Right atrium auricular region (tissue), 2 donors: ENCODE measurements around the gene ZCCHC8. TPM values are rescaled to one million over a fixed set of nuclear protein-coding genes. Genes with fewer than 3 reads are reported as not detected.
"Not testable (repeated sequence)": the region's sequence is repeated elsewhere in the genome, so short reads cannot be mapped to it uniquely, and the experiment has no call there.

ENCODE experiments used
- DNase-seq: peaks from one replicate; pipeline ENCODE4 v3.0.0-alpha.2; 2019; ENCODE audit warnings: low spot score
- H3K27ac ChIP-seq, 2 donors: fragments of 200-600 bp; sonication (generic); 1 replicate in 1 of 2; 2 replicates in 1 of 2; pipeline ENCODE4 v1.5.1; 2016 to 2019
- H3K27me3 ChIP-seq, 2 donors: fragments of 200-600 bp; sonication (generic); one replicate each; pipeline versions ENCODE4 v1.5.1 to v1.6.0; 2017 to 2019
- H3K36me3 ChIP-seq: fragments of 200-600 bp; sonication (generic); one replicate; pipeline ENCODE4 v1.5.1; 2016
- H3K4me1 ChIP-seq, 2 donors: fragments of 200-600 bp; sonication (generic); one replicate each; pipeline versions ENCODE4 v1.5.1 to v1.6.0; 2017 to 2019
- H3K4me3 ChIP-seq, 2 donors: fragments of 200-600 bp; sonication (generic); 1 replicate in 1 of 2; 2 replicates in 1 of 2; pipeline ENCODE4 v1.5.1; 2017 to 2019; ENCODE audit warnings: mild to moderate bottlenecking in 1 of 2, moderate library complexity in 1 of 2
- H3K9me3 ChIP-seq, 2 donors: fragments of 200-600 bp; sonication (generic); one replicate each; pipeline ENCODE4 v1.5.1; 2019
- total RNA-seq, 2 donors: library from RNA; depleted of rRNA; stranded (reverse); fragments of >200 nt; gene quantifications; one replicate each; pipeline ENCODE4 v1.1.0, GENCODE V29; 2016
- TF ChIP-seq, protein P1 (sequence below), 2 donors: fragments of 200-600 bp; sonication (generic); IDR thresholded peaks; one replicate each; pipeline ENCODE4 v1.5.1; 2019; ENCODE audit warnings: antibody characterized with exemption in 2 of 2

ZCCHC8 gene
- total RNA-seq, 2 donors from 2014 or later: 7.5 to 9.6 TPM

DNA sequence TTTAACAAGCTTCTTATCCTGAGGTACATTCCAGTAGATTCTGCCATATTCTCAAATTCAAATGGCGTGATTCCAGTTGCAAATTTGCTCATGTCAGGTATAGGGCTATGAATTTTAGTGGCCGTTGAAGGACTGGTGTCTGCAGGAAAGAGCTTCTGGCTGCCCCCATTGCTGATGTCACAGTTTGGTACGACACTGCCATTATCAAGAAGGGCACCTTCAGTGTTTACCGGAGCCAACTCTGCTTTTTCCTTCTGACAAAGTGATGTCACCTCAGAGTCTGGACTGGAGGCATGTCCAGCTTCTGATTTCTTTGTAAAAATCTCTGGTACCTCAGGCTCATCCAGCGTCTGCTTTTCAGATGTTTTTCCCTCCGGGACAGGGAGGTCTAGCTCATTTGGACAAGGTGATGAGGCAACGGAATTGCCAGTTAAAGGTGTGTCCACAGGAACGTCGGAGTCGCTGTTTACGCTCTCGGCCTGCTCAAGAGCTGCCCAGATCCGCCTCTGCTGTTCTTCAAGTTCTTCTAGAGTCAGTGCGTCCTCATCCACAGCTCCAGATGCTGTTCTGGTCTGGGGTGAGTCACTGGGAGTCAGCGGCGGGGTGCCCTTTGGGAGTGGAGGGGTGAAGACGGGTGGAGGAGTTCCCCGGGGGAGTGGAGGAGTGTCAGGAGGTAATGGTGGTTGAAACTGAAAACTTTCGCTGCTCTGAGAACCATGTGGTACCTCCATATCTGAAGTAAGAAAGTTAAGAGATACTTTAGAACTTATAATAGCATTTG, 27.0 kb downstream of the ZCCHC8 start:
- no peak overlapping the region for H3K27ac ChIP-seq
- DNase-seq: peak; percentile 54
- H3K4me1 ChIP-seq: peaks cover 0 to 4% of the 10 kb centered on the region in 2 donors
- TF ChIP-seq, protein P1, sequence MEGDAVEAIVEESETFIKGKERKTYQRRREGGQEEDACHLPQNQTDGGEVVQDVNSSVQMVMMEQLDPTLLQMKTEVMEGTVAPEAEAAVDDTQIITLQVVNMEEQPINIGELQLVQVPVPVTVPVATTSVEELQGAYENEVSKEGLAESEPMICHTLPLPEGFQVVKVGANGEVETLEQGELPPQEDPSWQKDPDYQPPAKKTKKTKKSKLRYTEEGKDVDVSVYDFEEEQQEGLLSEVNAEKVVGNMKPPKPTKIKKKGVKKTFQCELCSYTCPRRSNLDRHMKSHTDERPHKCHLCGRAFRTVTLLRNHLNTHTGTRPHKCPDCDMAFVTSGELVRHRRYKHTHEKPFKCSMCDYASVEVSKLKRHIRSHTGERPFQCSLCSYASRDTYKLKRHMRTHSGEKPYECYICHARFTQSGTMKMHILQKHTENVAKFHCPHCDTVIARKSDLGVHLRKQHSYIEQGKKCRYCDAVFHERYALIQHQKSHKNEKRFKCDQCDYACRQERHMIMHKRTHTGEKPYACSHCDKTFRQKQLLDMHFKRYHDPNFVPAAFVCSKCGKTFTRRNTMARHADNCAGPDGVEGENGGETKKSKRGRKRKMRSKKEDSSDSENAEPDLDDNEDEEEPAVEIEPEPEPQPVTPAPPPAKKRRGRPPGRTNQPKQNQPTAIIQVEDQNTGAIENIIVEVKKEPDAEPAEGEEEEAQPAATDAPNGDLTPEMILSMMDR (IDR thresholded peaks at IDR 0.05): no peak
- H3K36me3 ChIP-seq: peaks cover 56% of the 10 kb centered on the region
- no peak overlapping the region for H3K4me3 ChIP-seq
- H3K27me3 ChIP-seq: no peaks in the 10 kb centered on the region
- no peaks in the 10 kb centered on the region for H3K9me3 ChIP-seq

GRCh38 chr12:122471324-122472226, 29.2 kb downstream of the ZCCHC8 start:
- no peak overlapping the region for H3K4me3 ChIP-seq
- DNase-seq: peak; percentile 13
- TF ChIP-seq, protein P1 (IDR thresholded peaks at IDR 0.05): peak; percentile 62 to 83
- H3K27ac ChIP-seq: peak overlapping the region; percentile 49 to 54
- H3K9me3 ChIP-seq: no peaks in the 10 kb centered on the region
- peaks cover 34% of the 10 kb centered on the region for H3K36me3 ChIP-seq
- no peaks in the 10 kb centered on the region for H3K27me3 ChIP-seq
- H3K4me1 ChIP-seq: peaks cover 0 to 4% of the 10 kb centered on the region in 2 donors

GRCh38 chr12:122470576-122470975, 30.2 kb downstream of the ZCCHC8 start:
- peak; percentile 47 for DNase-seq
- H3K27ac ChIP-seq, H3K4me3 ChIP-seq, H3K4me1 ChIP-seq, H3K9me3 ChIP-seq, H3K27me3 ChIP-seq: not testable (repeated sequence)
- H3K36me3 ChIP-seq: peaks cover 24% of the 10 kb centered on the region

DNA sequence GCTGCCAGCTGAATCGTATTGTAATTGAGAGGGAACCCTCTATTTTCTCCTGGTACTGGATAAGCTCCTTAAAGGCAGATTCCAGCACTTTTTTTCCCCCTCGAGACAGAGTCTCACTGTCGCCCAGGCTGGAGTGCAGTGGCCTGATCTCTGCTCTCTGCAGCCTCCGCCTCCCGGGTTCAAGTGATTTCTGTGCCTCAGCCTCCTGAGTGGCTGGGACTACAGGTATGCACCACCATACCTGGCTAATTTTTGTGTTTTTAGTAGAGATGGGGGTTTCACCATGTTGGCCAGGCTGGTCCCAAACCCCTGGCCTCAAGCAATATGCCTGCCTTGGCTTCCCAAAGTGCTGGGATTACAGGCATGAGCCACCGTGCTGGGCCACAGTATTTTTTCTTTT, 30.9 kb downstream of the ZCCHC8 start:
- H3K27me3 ChIP-seq, H3K4me1 ChIP-seq, H3K4me3 ChIP-seq, H3K27ac ChIP-seq, H3K9me3 ChIP-seq: not testable (repeated sequence)
- H3K36me3 ChIP-seq: peaks cover 19% of the 10 kb centered on the region
- DNase-seq: peak; percentile 28

DNA sequence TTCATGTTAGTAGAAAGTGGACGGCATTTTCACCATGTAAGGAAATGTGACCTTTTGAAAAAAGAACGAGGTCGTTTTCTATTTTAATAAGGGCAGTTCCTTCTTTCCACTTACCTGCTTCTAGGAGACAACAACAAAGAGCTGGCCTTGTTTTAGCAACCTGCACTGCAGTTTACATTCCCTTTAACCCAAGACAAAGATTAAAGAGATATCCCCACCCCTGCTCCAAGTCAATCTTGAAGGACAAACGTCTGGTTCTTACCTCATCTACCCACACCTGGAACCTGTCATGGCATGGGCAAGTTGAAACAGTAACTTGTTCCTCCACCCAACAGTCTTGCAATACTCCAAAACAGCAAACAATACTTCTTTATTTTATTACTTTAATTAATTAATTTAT, 32.7 kb downstream of the ZCCHC8 start:
- peaks cover 0 to 4% of the 10 kb centered on the region in 2 donors for H3K4me1 ChIP-seq
- no peaks in the 10 kb centered on the region for H3K27me3 ChIP-seq
- H3K9me3 ChIP-seq: no peaks in the 10 kb centered on the region
- peaks cover 4% of the 10 kb centered on the region for H3K36me3 ChIP-seq
- TF ChIP-seq, protein P1 (IDR thresholded peaks at IDR 0.05): no peak
- no peak overlapping the region for H3K4me3 ChIP-seq
- H3K27ac ChIP-seq: no peak overlapping the region
- DNase-seq: no peak

GRCh38 chr12:122464317-122465042, 36.3 kb downstream of the ZCCHC8 start:
- not testable (repeated sequence) for H3K27ac ChIP-seq, H3K27me3 ChIP-seq

DNA sequence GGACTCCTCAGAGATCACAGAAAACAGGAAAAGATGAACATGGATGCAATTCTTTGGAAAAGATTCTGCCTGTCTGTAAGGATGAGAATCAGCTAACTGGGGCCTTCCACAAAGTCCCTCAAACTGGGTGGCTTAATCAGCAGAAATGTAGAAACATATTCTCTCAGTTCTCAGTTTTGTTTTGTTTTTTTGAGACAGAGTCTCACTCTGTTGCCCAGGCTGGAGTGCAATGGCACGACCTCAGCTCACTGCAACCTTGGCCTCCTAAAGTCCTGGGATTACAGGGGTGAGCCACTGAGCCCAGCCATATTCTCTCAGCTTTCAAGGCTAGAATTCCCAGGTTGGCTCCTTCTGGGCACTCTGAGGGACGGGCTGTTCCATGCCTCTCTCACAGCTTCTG, 40.1 kb downstream of the ZCCHC8 start:
- Histone ChIP-seq H3K4me1 (no peaks in the 10 kb centered on the region), H3K36me3 (no peaks in the 10 kb centered on the region), H3K4me3 (no peak overlapping the region), H3K9me3 (no peaks in the 10 kb centered on the region), H3K27me3 (no peaks in the 10 kb centered on the region), H3K27ac (no peak overlapping the region)
- no peak for DNase-seq
- TF ChIP-seq, protein P1 (IDR thresholded peaks at IDR 0.05): no peak

More at GRCh38 chr12:122464317-122465042, 36.3 kb downstream of the ZCCHC8 start:
- not testable (repeated sequence) for H3K9me3 ChIP-seq, H3K4me1 ChIP-seq, H3K36me3 ChIP-seq, H3K4me3 ChIP-seq
- peak; percentile 80 for DNase-seq
